Mesenchymal stem cell (in vitro differentiated cells and primary cell): ENCODE data around the gene DGCR6L.
"Not testable (repeated sequence)": the region's sequence is repeated elsewhere in the genome, so short reads cannot be mapped to it uniquely, and the experiment has no call there.

Experiments used
- DNase-seq: peaks from one replicate; pipeline ENCODE4 v3.0.0-alpha.2; 2013
- H2AFZ ChIP-seq: one replicate; pipeline ENCODE4 v1.6.1; 2013; ENCODE audit warnings: low read depth, mild to moderate bottlenecking, control low read depth, inconsistent platforms, low read length, moderate library complexity
- H2AK5ac ChIP-seq: 2 replicates; pipeline ENCODE4 v1.6.1; 2013; ENCODE audit warnings: low read length, moderate library complexity, mild to moderate bottlenecking, inconsistent platforms; ENCODE audit not compliant: severe bottlenecking
- H2BK120ac ChIP-seq: one replicate; pipeline ENCODE4 v1.6.1; 2013; ENCODE audit warnings: low read depth, mild to moderate bottlenecking, inconsistent platforms, low read length, moderate library complexity
- H2BK12ac ChIP-seq, 2 experiments: one replicate each; pipeline ENCODE4 v1.6.1; 2013; ENCODE audit warnings: inconsistent platforms in 2 of 2, low read length in 2 of 2, mild to moderate bottlenecking in 2 of 2, moderate library complexity in 2 of 2, control low read depth in 1 of 2
- H2BK15ac ChIP-seq: one replicate; pipeline ENCODE4 v1.6.1; 2013; ENCODE audit warnings: mild to moderate bottlenecking, low read depth, inconsistent platforms; ENCODE audit not compliant: poor library complexity, severe bottlenecking
- H2BK5ac ChIP-seq: 2 replicates; pipeline ENCODE4 v1.6.1; 2013; ENCODE audit warnings: low read depth, mild to moderate bottlenecking, low read length, control low read depth, inconsistent platforms; ENCODE audit not compliant: poor library complexity, severe bottlenecking
- H3K14ac ChIP-seq, 2 experiments: one replicate each; pipeline ENCODE4 v1.6.1; 2013; ENCODE audit warnings: inconsistent platforms in 2 of 2, low read length in 2 of 2, control low read depth in 1 of 2, mild to moderate bottlenecking in 1 of 2, moderate library complexity in 1 of 2
- H3K18ac ChIP-seq, 2 experiments: one replicate each; pipeline ENCODE4 v1.6.1; 2013; ENCODE audit warnings: inconsistent platforms in 2 of 2, low read length in 2 of 2, control low read depth in 1 of 2, low read depth in 1 of 2, mild to moderate bottlenecking in 1 of 2
- H3K23ac ChIP-seq, 2 experiments: one replicate each; pipeline ENCODE4 v1.6.1; 2013; ENCODE audit warnings: inconsistent platforms in 2 of 2, low read length in 2 of 2, mild to moderate bottlenecking in 2 of 2, moderate library complexity in 2 of 2, control low read depth in 1 of 2
- H3K27ac ChIP-seq: 2 replicates; pipeline ENCODE4 v1.5.1; 2013; ENCODE audit warnings: mild to moderate bottlenecking, moderate library complexity, low read length, control low read depth, inconsistent platforms; ENCODE audit not compliant: poor library complexity, severe bottlenecking
- H3K27me3 ChIP-seq, 2 experiments: 2 replicates each; pipeline versions ENCODE4 v1.6.1 to v1.7.0; 2013; ENCODE audit warnings: low read length in 2 of 2, mild to moderate bottlenecking in 2 of 2, moderate library complexity in 2 of 2, control low read depth in 1 of 2, inconsistent platforms in 1 of 2; ENCODE audit not compliant: control insufficient read depth in 1 of 2, insufficient read depth in 1 of 2
- H3K36me3 ChIP-seq, 2 experiments: 2 replicates each; pipeline versions ENCODE4 v1.6.1 to v1.7.0; 2013; ENCODE audit warnings: low read length in 2 of 2, control low read depth in 1 of 2, inconsistent platforms in 1 of 2, low read depth in 1 of 2, mild to moderate bottlenecking in 1 of 2; ENCODE audit not compliant: insufficient read depth in 2 of 2, control insufficient read depth in 1 of 2
- H3K4ac ChIP-seq, 2 experiments: one replicate each; pipeline ENCODE4 v1.6.1; 2013; ENCODE audit warnings: inconsistent platforms in 2 of 2, low read length in 2 of 2, mild to moderate bottlenecking in 2 of 2, moderate library complexity in 2 of 2, control low read depth in 1 of 2, low read depth in 1 of 2
- H3K4me1 ChIP-seq: 2 replicates; pipeline ENCODE4 v1.6.1; 2013; ENCODE audit warnings: low read depth, low read length, control low read depth; ENCODE audit not compliant: control insufficient read depth, insufficient read depth
- H3K4me2 ChIP-seq: 2 replicates; pipeline ENCODE4 v1.6.1; 2013; ENCODE audit warnings: low read length, mild to moderate bottlenecking, inconsistent platforms; ENCODE audit not compliant: poor library complexity, severe bottlenecking
- H3K4me3 ChIP-seq, 2 experiments: 2 replicates each; pipeline versions ENCODE4 v1.5.1 to v1.7.0; 2013; ENCODE audit warnings: low read length in 2 of 2, mild to moderate bottlenecking in 2 of 2, control low read depth in 1 of 2, low read depth in 1 of 2; ENCODE audit not compliant: insufficient read depth in 1 of 2
- H3K79me1 ChIP-seq: replicated peaks from 2 replicates; pipeline ENCODE4 v1.6.1; 2013; ENCODE audit warnings: mild to moderate bottlenecking, control low read depth, low read length, inconsistent platforms; ENCODE audit not compliant: poor library complexity, severe bottlenecking
- H3K9ac ChIP-seq: 2 replicates; pipeline ENCODE4 v1.7.0; 2013; ENCODE audit warnings: mild to moderate bottlenecking, low read length, moderate library complexity
- H3K9me3 ChIP-seq: 2 replicates; pipeline ENCODE4 v1.7.0; 2013; ENCODE audit warnings: mild to moderate bottlenecking, low read length; ENCODE audit not compliant: control insufficient read depth
- H4K8ac ChIP-seq: one replicate; pipeline ENCODE4 v1.6.1; 2013; ENCODE audit warnings: inconsistent platforms, mild to moderate bottlenecking, low read length, moderate library complexity
- H4K91ac ChIP-seq: one replicate; pipeline ENCODE4 v1.6.1; 2013; ENCODE audit warnings: mild to moderate bottlenecking, low read length, inconsistent platforms
- WGBS: methylation state at CpG from one replicate; pipeline ENCODE4 v1.1.7; 2013; ENCODE audit warnings: mixed read lengths; 5-methylcytosine and 5-hydroxymethylcytosine counted together

Gene DGCR6L

GRCh38 chr22:20290578-20291248, 29.1 kb downstream of the DGCR6L start:
- Histone ChIP-seq H2BK12ac (no peak overlapping the region), H3K9me3 (no peaks in the 10 kb centered on the region), H2BK120ac (no peak overlapping the region), H3K18ac (no peak overlapping the region), H3K23ac (no peak overlapping the region), H3K36me3 (no peaks in the 10 kb centered on the region), H2BK15ac (no peak overlapping the region), H2AK5ac (no peak overlapping the region), H4K8ac (no peak overlapping the region), H2BK5ac (no peak overlapping the region), H3K4me1 (peaks cover 2% of the 10 kb centered on the region), H3K9ac (no peak overlapping the region), H3K4ac (no peak overlapping the region), H3K4me2 (no peak overlapping the region), H3K79me1 (no peaks in the 10 kb centered on the region), H3K14ac (no peak overlapping the region), H3K4me3 (no peak overlapping the region), H4K91ac (no peak overlapping the region), H2AFZ (no peak overlapping the region), H3K27ac (no peak overlapping the region), H3K27me3 (peaks cover 20 to 62% of the 10 kb centered on the region in 2 experiments)
- DNase-seq, result no peak
- 77% methylated on average over 13 of the region's 13 CpGs for WGBS

GRCh38 chr22:20290045-20290392, 29.8 kb downstream of the DGCR6L start:
- H3K9me3 ChIP-seq, result no peaks in the 10 kb centered on the region
- no peak overlapping the region for H3K14ac ChIP-seq
- no peak overlapping the region for H4K91ac ChIP-seq
- H3K4me3 ChIP-seq, result no peak overlapping the region
- no peak overlapping the region for H2AK5ac ChIP-seq
- H3K4ac ChIP-seq, result no peak overlapping the region
- peaks cover 18 to 55% of the 10 kb centered on the region in 2 experiments for H3K27me3 ChIP-seq
- no peak overlapping the region for H2BK5ac ChIP-seq
- no peak overlapping the region for H3K27ac ChIP-seq
- 76% methylated on average over 10 of the region's 10 CpGs for WGBS
- H3K36me3 ChIP-seq, result no peaks in the 10 kb centered on the region
- H3K79me1 ChIP-seq, result no peaks in the 10 kb centered on the region
- H2BK15ac ChIP-seq, result no peak overlapping the region
- H3K23ac ChIP-seq, result no peak overlapping the region
- no peak for DNase-seq
- no peak overlapping the region for H4K8ac ChIP-seq
- no peak overlapping the region for H2BK12ac ChIP-seq
- no peak overlapping the region for H3K18ac ChIP-seq
- no peak overlapping the region for H2AFZ ChIP-seq
- peaks cover 2% of the 10 kb centered on the region for H3K4me1 ChIP-seq
- H3K4me2 ChIP-seq, result no peak overlapping the region
- no peak overlapping the region for H2BK120ac ChIP-seq
- H3K9ac ChIP-seq, result no peak overlapping the region

GRCh38 chr22:20289182-20290044, 30.4 kb downstream of the DGCR6L start:
- DNase-seq, result not testable (repeated sequence)

GRCh38 chr22:20286784-20287423, 33.0 kb downstream of the DGCR6L start:
- H3K27me3 ChIP-seq, result peaks cover 22 to 51% of the 10 kb centered on the region in 2 experiments
- not testable (repeated sequence) for H2AFZ ChIP-seq, H3K4me1 ChIP-seq, H2BK120ac ChIP-seq, H4K8ac ChIP-seq, H3K4me2 ChIP-seq, H3K9ac ChIP-seq, H3K79me1 ChIP-seq, H2BK12ac ChIP-seq, H3K9me3 ChIP-seq, H3K18ac ChIP-seq, H2BK5ac ChIP-seq, H4K91ac ChIP-seq, DNase-seq, H3K36me3 ChIP-seq, H3K14ac ChIP-seq, H2BK15ac ChIP-seq, H3K23ac ChIP-seq, H3K4ac ChIP-seq, H3K4me3 ChIP-seq, H2AK5ac ChIP-seq, H3K27ac ChIP-seq
- WGBS, result 86% methylated on average over 8 of the region's 20 CpGs

More at GRCh38 chr22:20289182-20290044, 30.4 kb downstream of the DGCR6L start:
- H3K9ac ChIP-seq, H3K14ac ChIP-seq, H2AK5ac ChIP-seq, H3K4me1 ChIP-seq, H3K23ac ChIP-seq, H3K4ac ChIP-seq, H2BK15ac ChIP-seq, H4K91ac ChIP-seq, H3K4me2 ChIP-seq, H3K36me3 ChIP-seq, H3K27ac ChIP-seq, H2AFZ ChIP-seq, H2BK120ac ChIP-seq, H3K4me3 ChIP-seq, H2BK5ac ChIP-seq, H3K9me3 ChIP-seq, H4K8ac ChIP-seq, H3K18ac ChIP-seq, H2BK12ac ChIP-seq, H3K79me1 ChIP-seq: not testable (repeated sequence)
- peaks cover 15 to 54% of the 10 kb centered on the region in 2 experiments for H3K27me3 ChIP-seq
- WGBS, result 83% methylated on average over 21 of the region's 23 CpGs
